ENCODE data around the gene FOXL1. TPM values are rescaled to one million over a fixed set of nuclear protein-coding genes. Genes with fewer than 3 reads are reported as not detected.
A peak's percentile ranks its signal among the peaks of the same experiment; 100 is the strongest.

FOXL1 gene
- total and polyA plus RNA-seq, 9 of the 15 experiments (the other 6 are each of a cell fraction or from before 2014, with no cell fraction given): not detected

- no TSS peak for BruUV-seq (replicated peaks)
- H3K4me3 ChIP-seq: no peak overlapping the region
- H3K9me1 ChIP-seq (ENCODE audit: control insufficient read depth, insufficient read depth, low read length): no peaks in the 10 kb centered on the region
- TF ChIP-seq EGR1 (conservative IDR thresholded peaks at IDR 0.05) (peak; percentile 74), PCBP1 (IDR thresholded peaks at IDR 0.05; ENCODE audit: low read depth, low read length, poor library complexity, severe bottlenecking) (no peak), NRF1 (conservative IDR thresholded peaks at IDR 0.05 in 1 of 2, IDR thresholded peaks at IDR 0.05 in 1 of 2) (0 out of 4 replicates have a peak, but pooled peaks of 1 of the 2 experiments have one; percentile 23)
- intact Hi-C loops (cut with micrococcal nuclease): no loop called here
- no peak overlapping the region for H2AFZ ChIP-seq (ENCODE audit: low read depth, low read length)
- 11% methylated on average over 23 of the region's 23 CpGs for WGBS (ENCODE audit: insufficient coverage, low coverage, missing lambda C conversion rate)
- no peak overlapping the region; a peak in 2 of 4 replicates for H3K9ac ChIP-seq (ENCODE audit: insufficient read depth in 1 of 2, low read depth in 2 of 2, low read length in 2 of 2)
- peak overlapping the region; percentile 10 for H3K4me2 ChIP-seq (ENCODE audit: insufficient read depth, low read length)
- FAIRE-seq: no peak
- H3K27ac ChIP-seq (ENCODE audit: extremely low read depth, low read depth, low read length): no peak overlapping the region
- POLR2A ChIA-PET: interaction anchor here (1.0 to 1.1 kb wide), 2 partner anchors 11 to 15 kb away, joined by 3 read pairs; no protein-coding TSS in a partner anchor
- H3K9me3 ChIP-seq (replicated peaks; ENCODE audit: control insufficient read depth, insufficient read depth, low read depth, low read length): no peaks in the 10 kb centered on the region
- H3K79me2 ChIP-seq (ENCODE audit: control insufficient read depth, insufficient read depth, low read length): no peaks in the 10 kb centered on the region
- CTCF ChIA-PET (ENCODE audit: low intra/inter-chr PET ratio): no interaction called here
- 0 out of 2 replicates have a peak, but pooled peaks cover 4% of the 10 kb centered on the region for H4K20me1 ChIP-seq (replicated peaks; ENCODE audit: control insufficient read depth, insufficient read depth, low read length)
- in situ Hi-C loops (cut with MboI): no loop called here
- H3K36me3 ChIP-seq (ENCODE audit: control insufficient read depth, insufficient read depth, low read length): no peaks in the 10 kb centered on the region
- DNase-seq (ENCODE audit: extremely low read depth in 1 of 4, low spot score in 3 of 4): peak; percentile 37 to 61 (median 49)
- peak; percentile 69; the same call in 2 of the 3 replicates for ATAC-seq
- peaks cover 26 to 56% of the 10 kb centered on the region in 2 experiments for H3K27me3 ChIP-seq (ENCODE audit: control insufficient read depth in 2 of 2, insufficient read depth in 2 of 2, low read length in 2 of 2)
- H3K4me1 ChIP-seq (replicated peaks in 1 of 2; ENCODE audit: control insufficient read depth in 2 of 2, insufficient read depth in 2 of 2, low read length in 2 of 2): peaks cover 0 to 8% of the 10 kb centered on the region in 2 experiments; a peak in 3 of 5 replicates
Observed at GRCh38 chr16:86619239-86619794, 41.0 kb downstream of the FOXL1 start.

- FAIRE-seq (no peak), DNase-seq (ENCODE audit: extremely low read depth in 1 of 4, low spot score in 3 of 4) (no peak), ATAC-seq (no peak)
- POLR2A ChIA-PET: interaction anchor here (0.7 to 1.3 kb wide), 3 partner anchors 9 to 1170 kb away, joined by 3 to 5 read pairs (median 3); no protein-coding TSS in a partner anchor
- H3K4me2 ChIP-seq (ENCODE audit: insufficient read depth, low read length): no peak overlapping the region
- in situ Hi-C loops (cut with MboI): no loop called here
- intact Hi-C loops (cut with micrococcal nuclease): no loop called here
- H3K27ac ChIP-seq (ENCODE audit: extremely low read depth, low read depth, low read length): no peak overlapping the region
- no peaks in the 10 kb centered on the region for H3K9me1 ChIP-seq (ENCODE audit: control insufficient read depth, insufficient read depth, low read length)
- WGBS (ENCODE audit: insufficient coverage, low coverage, missing lambda C conversion rate): 0% methylated on average over 1 of the region's 1 CpG
- H4K20me1 ChIP-seq (replicated peaks; ENCODE audit: control insufficient read depth, insufficient read depth, low read length): 0 out of 2 replicates have a peak, but pooled peaks cover 9% of the 10 kb centered on the region
- H3K4me1 ChIP-seq (replicated peaks in 1 of 2; ENCODE audit: control insufficient read depth in 2 of 2, insufficient read depth in 2 of 2, low read length in 2 of 2): peaks cover 0 to 8% of the 10 kb centered on the region in 2 experiments; a peak in 3 of 5 replicates
- H3K4me3 ChIP-seq: no peak overlapping the region
- CTCF ChIA-PET (ENCODE audit: low intra/inter-chr PET ratio): no interaction called here
- no peaks in the 10 kb centered on the region for H3K79me2 ChIP-seq (ENCODE audit: control insufficient read depth, insufficient read depth, low read length)
- H3K27me3 ChIP-seq (ENCODE audit: control insufficient read depth in 2 of 2, insufficient read depth in 2 of 2, low read length in 2 of 2): peaks cover 19 to 54% of the 10 kb centered on the region in 2 experiments
- H3K36me3 ChIP-seq (ENCODE audit: control insufficient read depth, insufficient read depth, low read length): no peaks in the 10 kb centered on the region
- H3K9me3 ChIP-seq (replicated peaks; ENCODE audit: control insufficient read depth, insufficient read depth, low read depth, low read length): no peaks in the 10 kb centered on the region
- 0 out of 2 replicates have a peak, but pooled peaks have one; percentile 17 for TF ChIP-seq BCOR (IDR thresholded peaks at IDR 0.05)
- no peak for TF ChIP-seq ZNF561 (CRISPR knock-in tag; conservative IDR thresholded peaks at IDR 0.05)
- peak; percentile 93 for TF ChIP-seq RBM25 (IDR thresholded peaks at IDR 0.05; ENCODE audit: low read depth, low read length, severe bottlenecking)
- TF ChIP-seq CBX2 (IDR thresholded peaks at IDR 0.05; ENCODE audit: insufficient read depth, low read length, poor library complexity, severe bottlenecking): no peak
- no peak for TF ChIP-seq EHMT2 (IDR thresholded peaks at IDR 0.05)
- BruUV-seq (replicated peaks): no TSS peak
- no peak overlapping the region for H2AFZ ChIP-seq (ENCODE audit: low read depth, low read length)
- H3K9ac ChIP-seq (ENCODE audit: insufficient read depth in 1 of 2, low read depth in 2 of 2, low read length in 2 of 2): no peak overlapping the region
Observed at GRCh38 chr16:86620184-86620583, 41.8 kb downstream of the FOXL1 start.

All from K562 (cell line).